Mucosa of descending colon (tissue), 3 donors: Measurements from ENCODE around the gene DLG2. TPM values are rescaled to one million over a fixed set of nuclear protein-coding genes. Genes with fewer than 3 reads are reported as not detected.

Experiments
- ATAC-seq: fragments of 200-7000 bp; cut with Tn5 transposase; one replicate; pipeline ENCODE4 v1.9.1; 2020; ENCODE audit warnings: mild to moderate bottlenecking, moderate library complexity
- DNase-seq, 3 donors: peaks; one replicate each; pipeline ENCODE4 v3.0.0-alpha.2; 2020
- H3K36me3 ChIP-seq: fragments of 200-600 bp; one replicate; pipeline ENCODE4 v1.8.0; 2021; ENCODE audit warnings: low read depth, mild to moderate bottlenecking
- H3K4me1 ChIP-seq: fragments of 200-600 bp; one replicate; pipeline ENCODE4 v1.8.0; 2021; ENCODE audit warnings: low read depth, mild to moderate bottlenecking
- H3K4me3 ChIP-seq: fragments of 200-600 bp; one replicate; pipeline ENCODE4 v1.8.0; 2021; ENCODE audit warnings: mild to moderate bottlenecking
- H3K9me3 ChIP-seq: fragments of 200-600 bp; one replicate; pipeline ENCODE4 v1.8.0; 2021; ENCODE audit warnings: mild to moderate bottlenecking
- CTCF ChIP-seq: fragments of 200-600 bp; IDR thresholded peaks from one replicate; pipeline ENCODE4 v1.8.0; 2022; ENCODE audit warnings: antibody characterized with exemption, mild to moderate bottlenecking
- intact Hi-C, 2 donors: fragments of 100-400 bp; cut with DNase I in 1 of 2; cut with micrococcal nuclease in 1 of 2; formaldehyde crosslinking; loops; one replicate each; pipeline versions ENCODE4 v1.11.0 to v1.11.1; 2022; cut with DNase I, micrococcal nuclease
- total RNA-seq, 3 donors: library from RNA; stranded (reverse); fragmentation: NEBNext Ultra II Directional in 2 of 3; extraction: Animal tissue kit (Norgen Biotek cat#: 25700) in 2 of 3; gene quantifications; one replicate each; pipeline versions ENCODE4 v1.2.1 to v1.2.4, GENCODE V29; 2021 to 2023
- donor health status: DM: no; HTN: no; CAD: no; lungs with moderate emphysema.
- donor health status: DM: no; HTN: no; CAD: no.
- donor health status: DM: no; HTN: yes; CAD: no.

The DLG2 gene
- total RNA-seq, 3 donors from 2014 or later: 2.1 to 11.1 (median 2.4) TPM

- TF ChIP-seq CTCF: no peak
- no peak overlapping the region for H3K4me3 ChIP-seq
- H3K36me3 ChIP-seq: no peaks in the 10 kb centered on the region
- intact Hi-C loops: no loop called here
- H3K4me1 ChIP-seq: no peaks in the 10 kb centered on the region
- DNase-seq (no peak), ATAC-seq (no peak)
- H3K9me3 ChIP-seq: no peaks in the 10 kb centered on the region
Measured at GRCh38 chr11:83629775-83630174, 1997.4 kb downstream of the DLG2 start.

GRCh38 chr11:83628622-83629355, 1998.4 kb downstream of the DLG2 start:
- Histone ChIP-seq H3K4me3 (no peak overlapping the region), H3K36me3 (no peaks in the 10 kb centered on the region), H3K4me1 (no peaks in the 10 kb centered on the region), H3K9me3 (no peaks in the 10 kb centered on the region)
- no peak for ATAC-seq
- TF ChIP-seq CTCF: no peak
- DNase-seq: no peak
- intact Hi-C loops: no loop called here

GRCh38 chr11:83625336-83625735, 2001.8 kb downstream of the DLG2 start:
- intact Hi-C loops: no loop called here
- TF ChIP-seq CTCF: no peak
- Histone ChIP-seq H3K36me3 (no peaks in the 10 kb centered on the region), H3K4me3 (no peak overlapping the region), H3K9me3 (no peaks in the 10 kb centered on the region), H3K4me1 (no peaks in the 10 kb centered on the region)
- no peak for ATAC-seq
- no peak for DNase-seq

- Histone ChIP-seq H3K36me3 (no peaks in the 10 kb centered on the region), H3K4me3 (no peak overlapping the region), H3K4me1 (no peaks in the 10 kb centered on the region), H3K9me3 (no peaks in the 10 kb centered on the region)
- TF ChIP-seq CTCF: no peak
- ATAC-seq (no peak), DNase-seq (no peak)
- intact Hi-C loops: no loop called here
Measured at GRCh38 chr11:83617671-83618070, 2009.5 kb downstream of the DLG2 start.

GRCh38 chr11:83613767-83614121, 2013.4 kb downstream of the DLG2 start:
- no peak for ATAC-seq

More at GRCh38 chr11:83613767-83614121, 2013.4 kb downstream of the DLG2 start:
- DNase-seq: no peak
- H3K4me3 ChIP-seq: no peak overlapping the region
- no peaks in the 10 kb centered on the region for H3K36me3 ChIP-seq
- H3K9me3 ChIP-seq: no peaks in the 10 kb centered on the region
- no peak for TF ChIP-seq CTCF
- intact Hi-C loops: no loop called here
- no peaks in the 10 kb centered on the region for H3K4me1 ChIP-seq
